GM18499 (cell line): ENCODE data around the gene PAM.
A peak's percentile ranks its signal among the peaks of the same experiment; 100 is the strongest.
"Not testable (repeated sequence)": the region's sequence is repeated elsewhere in the genome, so short reads cannot be mapped to it uniquely, and the experiment has no call there.

Experiments used
- ATAC-seq: cut with Tn5 transposase; IDR thresholded peaks from one replicate; pipeline ENCODE4 v1.9.1; 2021; ENCODE audit warnings: moderate number of reproducible peaks; ENCODE audit not compliant: insufficient read depth, unreplicated experiment

Gene PAM

DNA sequence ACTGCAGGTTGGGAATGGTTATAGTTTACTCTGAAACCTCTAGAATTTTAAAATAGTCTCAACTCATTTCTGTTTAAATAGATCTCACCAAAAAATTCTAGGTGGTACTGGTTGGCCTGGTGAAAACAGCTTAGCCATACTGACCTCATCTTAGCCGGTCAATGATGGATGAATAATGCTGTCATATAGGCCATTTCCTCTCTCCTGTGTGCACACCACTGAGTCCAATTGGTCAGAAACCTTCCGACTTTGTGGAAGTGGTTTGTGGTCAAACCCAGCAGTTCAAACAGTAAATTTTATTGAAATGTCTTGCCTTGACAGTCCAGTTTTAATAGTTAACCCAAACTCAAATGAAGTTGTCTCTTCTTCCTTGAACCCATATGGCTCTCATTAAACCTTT, 266.2 kb downstream of the PAM start:
- peak; percentile 80 for ATAC-seq

DNA sequence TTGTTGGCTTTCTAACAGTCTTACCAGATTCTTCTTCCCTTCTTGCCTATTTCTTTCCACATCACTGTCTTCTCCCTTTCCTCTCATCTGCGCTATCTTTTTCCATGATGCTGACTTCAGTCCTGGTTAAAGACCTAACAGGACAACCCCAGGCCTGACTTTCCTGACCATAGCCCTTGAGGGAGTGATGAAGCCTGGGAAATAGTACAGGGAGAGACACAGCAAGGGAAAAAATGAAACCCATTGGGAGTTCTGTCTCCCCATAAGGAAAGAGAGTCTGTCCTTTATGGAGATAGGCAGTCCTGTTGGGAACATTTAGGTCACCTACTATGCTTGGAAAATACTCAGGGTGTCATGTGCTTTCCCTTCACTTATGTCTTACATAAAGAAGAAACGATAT, 272.2 kb downstream of the PAM start:
- no peak for ATAC-seq

DNA sequence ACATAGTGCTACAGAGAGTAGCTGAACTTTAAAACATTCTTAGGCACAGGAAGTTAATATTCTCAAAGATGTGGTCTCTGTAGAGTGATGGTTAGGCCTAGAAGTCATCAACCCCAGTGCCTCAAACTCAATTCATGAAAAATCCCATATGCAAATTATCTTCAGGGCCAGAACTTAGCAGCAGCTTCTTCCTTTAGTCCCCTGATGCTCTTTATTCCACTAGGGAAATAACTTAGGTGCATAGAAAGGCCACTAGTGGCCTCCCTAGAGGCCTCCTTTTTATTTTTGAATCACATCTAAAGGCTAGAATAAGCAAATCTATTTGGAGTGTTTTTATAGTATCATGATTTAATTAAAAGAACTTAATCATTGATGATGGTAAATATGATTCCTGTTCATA, 276.5 kb downstream of the PAM start:
- ATAC-seq: no peak

DNA sequence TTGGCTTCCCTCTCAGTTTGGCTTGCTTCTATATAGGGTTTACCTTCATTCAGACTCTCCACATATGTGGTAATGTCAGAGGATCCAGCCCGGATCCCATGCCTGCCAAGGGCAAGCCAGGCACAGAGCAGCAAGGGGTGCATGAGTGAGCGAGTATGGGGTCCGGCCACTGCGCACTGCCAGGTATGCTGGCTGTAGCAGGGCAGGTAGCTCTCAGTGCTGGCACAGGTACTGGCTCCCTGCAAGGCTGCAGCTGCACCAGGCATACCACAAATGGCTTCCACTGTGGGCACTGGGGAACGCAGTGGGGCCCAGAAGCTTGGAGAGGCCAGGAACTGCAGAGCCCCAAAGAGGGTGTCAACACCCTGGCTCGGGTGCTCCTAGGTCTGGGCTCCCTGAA, 278.6 kb downstream of the PAM start:
- no peak for ATAC-seq

DNA sequence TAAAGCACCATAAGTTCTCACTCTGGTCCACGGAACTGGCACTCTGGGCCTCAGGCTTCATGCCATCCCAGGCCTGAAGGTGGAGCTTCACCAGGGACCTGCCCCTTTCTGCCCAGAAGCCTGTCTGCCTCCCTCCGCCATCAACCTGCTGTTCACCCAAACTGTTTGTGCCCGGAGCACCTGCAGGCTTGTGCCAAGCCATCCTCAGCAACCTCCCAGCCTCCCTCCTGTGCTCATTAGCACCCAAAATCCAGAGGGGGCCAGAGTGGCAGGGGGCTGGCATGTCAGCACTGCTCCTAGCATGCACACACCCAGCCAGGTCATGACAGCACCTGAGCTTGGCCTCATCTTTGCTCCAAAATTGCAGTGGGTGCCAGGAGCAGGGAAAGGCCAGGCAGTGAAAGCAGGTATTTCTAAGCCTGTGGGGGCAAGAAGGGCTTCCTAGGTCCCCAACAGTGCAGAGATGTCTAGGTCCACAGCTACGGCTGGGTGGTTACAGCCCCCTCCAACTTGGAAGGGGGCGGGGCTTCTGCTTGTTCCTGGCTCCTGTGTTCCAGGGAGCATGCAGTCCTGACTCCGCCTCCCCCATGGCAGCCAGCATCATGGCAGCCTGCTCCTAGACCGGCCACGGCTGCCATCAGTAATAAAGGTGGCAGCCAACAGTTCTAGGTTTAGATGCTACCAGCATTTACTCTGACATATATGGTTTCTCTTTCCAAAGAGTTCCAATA, 279.7 kb downstream of the PAM start:
- no peak for ATAC-seq

DNA sequence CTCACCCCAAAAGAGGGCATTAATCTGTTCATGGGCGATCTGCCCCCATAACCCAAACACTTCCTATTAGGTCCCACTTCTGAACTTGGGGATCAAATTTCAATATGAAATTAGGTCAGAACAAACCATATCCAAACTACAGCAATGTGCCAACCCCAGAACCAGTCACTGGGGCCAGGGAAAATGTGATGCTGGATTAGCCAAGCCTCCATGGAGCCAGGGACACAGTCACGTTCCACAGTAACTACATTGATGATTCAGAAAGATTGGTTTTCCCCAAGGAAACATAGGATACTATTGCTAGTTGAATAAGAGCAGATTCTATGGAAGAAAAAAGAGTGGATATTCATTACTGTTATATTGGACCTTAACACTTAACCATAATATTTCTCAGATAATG, 280.6 kb downstream of the PAM start:
- no peak for ATAC-seq

DNA sequence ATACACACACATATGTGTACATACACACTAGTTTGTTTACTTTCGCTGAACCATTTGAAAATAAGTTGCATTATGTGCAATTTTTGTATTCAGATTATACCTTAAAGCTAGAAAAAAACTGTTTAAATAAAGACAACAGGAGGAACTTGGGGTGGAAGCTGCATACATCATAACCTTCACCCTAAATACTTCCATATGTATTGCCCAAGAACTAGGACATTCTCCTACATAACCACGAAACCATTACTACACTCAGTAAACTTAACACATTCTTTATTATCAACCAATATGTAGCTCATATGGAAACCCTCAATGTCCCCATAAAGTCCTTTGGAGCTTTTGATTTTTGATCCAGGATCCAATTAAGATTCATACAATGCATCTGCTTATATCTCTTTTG, 281.5 kb downstream of the PAM start:
- no peak for ATAC-seq

DNA sequence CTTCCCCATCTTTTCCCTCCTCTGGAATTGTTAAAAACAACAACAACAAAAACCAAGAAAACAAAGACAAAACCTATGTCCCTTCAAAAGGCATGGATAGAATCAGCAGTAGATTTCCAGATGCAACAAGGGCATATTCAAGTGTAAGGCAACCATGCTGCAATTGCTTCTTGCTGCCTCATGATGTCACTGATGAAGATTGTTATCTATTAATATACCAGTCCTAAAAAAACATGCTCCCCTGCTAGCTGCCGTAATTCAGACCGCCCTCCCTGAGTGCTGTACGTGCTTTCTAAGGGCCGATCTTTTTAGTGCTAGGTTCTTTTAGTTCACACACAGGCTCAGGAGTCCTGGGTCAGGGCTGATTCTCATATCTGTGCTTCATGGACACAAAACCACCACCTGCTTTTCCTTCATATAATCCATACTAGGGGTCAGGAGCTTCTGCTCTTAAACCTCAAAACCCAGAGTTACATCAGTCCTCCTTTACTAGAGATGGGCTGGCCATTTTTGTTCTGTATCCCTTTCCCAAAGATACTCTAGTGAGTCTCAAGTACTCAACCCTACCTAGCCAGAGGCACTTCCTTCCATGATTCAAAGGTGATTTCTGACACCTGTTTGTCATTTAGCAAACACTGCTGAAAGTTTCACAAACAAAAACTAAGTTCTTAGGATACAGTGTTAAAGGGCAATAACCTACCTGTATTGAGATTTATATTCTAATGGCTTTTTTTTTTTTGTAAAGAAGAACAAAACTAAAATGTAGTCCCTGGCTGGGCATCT, 282.8 kb downstream of the PAM start:
- ATAC-seq: no peak

DNA sequence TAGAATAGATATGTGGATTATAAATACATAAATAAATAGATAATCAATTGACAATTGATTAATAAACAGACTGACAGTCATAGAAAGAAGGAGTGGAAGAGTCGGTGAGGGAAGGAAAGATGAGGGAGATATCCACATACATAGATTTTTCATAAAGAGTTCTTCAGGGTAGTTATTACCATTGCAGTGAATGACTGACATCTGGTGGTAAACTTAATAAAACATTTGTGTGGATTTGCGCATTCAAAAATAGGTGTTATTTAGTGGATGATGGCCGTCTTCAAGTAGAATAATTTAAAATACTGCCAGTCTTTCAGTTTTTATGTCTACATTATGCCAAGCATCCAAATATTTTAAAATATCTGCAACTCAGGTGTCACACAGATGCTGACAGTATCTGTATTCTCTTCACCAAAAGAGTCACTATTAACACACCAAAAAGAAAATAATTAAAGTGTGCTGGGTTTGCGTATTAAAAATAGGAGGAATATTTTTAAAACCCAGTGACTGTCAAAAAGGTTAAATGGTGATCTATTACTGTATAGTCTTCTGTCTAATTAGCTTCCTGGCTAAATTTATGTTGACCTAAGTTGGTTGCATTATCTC, 286.1 kb downstream of the PAM start:
- ATAC-seq: no peak

DNA sequence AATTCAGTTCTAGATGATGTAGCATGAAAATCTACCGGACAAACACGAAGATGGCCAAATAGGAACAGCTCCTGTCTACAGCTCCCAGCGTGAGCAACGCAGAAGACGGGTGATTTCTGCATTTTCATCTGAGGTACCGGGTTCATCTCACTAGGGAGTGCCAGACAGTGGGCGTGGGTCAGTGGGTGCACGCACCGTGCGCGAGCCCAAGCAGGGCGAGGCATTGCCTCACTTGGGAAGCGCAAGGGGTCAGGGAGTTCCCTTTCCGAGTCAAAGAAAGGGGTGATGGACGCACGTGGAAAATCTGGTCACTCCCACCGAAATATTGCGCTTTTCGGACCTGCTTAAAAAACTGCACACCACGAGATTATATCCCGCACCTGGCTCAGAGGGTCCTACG, 291.6 kb downstream of the PAM start:
- ATAC-seq: not testable (repeated sequence)

DNA sequence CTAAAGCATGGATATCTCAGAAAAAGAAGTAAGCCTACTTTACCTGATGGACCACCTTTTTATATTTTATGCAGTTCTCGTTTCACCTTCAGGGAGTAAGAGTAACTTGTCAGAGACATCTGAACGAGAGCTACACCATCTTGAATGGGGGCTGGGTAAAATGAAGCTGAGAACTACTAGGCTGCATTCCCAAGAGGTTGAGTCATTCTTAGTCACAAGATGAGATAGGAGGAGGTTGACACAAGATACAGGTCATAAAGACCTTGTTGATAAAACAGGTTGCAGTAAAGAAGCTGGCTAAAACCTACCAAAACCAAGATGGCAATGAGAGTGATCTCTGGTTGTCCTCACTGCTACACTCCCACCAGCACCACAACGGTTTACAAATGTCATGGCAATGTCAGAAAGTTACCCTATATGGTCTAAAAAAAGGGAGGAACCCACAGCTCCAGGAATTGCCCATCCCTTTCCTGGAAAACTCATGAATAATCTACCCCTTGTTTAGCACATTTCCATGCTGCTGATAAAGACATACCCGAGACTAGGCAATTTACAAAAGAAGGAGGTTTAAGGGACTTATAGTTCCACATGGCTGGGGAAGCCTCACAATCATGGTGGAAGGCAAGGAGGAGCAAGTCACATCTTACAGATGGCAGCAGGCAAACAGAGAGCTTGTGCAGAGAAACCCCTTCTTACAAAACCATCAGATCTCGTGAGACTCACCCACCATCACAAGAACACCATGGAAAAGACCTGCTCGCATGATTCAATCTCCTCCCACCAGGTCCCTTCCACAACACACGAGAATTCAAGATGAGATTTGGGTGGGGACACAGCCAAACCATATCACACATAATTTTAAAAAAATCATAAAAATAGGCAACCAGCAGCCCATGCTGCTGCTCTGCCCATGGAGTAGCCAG, 302.4 kb downstream of the PAM start:
- ATAC-seq: no peak

DNA sequence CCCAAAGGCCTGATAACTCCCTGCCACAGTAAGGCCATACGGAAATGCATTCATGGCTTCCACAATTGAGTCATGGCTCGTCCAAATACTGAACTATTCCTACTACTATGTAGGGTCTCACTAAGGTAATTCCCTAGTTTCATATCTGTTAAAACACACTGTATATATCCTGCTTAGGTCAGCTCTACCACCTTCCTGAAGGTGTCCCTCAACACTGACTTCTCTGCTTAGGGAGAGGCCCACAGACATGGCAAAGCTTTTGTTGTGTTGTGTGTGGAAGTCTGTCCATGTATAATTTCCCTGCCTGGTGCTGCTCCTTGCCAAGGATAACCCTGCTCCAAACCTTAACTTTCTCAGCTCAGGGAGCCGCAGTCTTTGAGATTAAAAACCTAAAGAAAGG, 304.4 kb downstream of the PAM start:
- ATAC-seq: no peak

DNA sequence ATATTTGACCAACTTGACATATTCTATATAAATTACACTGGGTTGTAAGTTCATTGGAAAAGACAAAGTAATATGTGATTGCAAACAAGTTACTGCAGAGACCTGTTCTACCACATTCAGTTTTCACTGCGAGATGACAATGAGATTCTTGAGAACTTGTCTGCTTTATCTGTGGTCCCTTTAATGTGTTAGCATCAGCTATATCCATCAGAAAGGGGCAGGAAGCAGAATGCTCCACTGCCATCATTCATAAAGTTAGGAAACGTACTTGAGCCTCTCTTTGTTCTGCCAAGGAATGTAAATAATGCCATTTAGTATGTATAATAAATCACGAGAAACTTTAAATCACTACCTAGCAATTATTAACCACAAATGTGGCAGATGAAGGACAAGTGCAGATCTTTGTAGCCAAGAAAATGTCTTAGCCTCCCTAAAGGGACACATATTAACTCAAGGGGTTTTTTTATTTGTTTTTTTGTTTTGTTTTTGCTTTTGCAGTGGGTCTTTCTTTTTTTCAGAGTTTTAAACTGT, 305.4 kb downstream of the PAM start:
- ATAC-seq: no peak

DNA sequence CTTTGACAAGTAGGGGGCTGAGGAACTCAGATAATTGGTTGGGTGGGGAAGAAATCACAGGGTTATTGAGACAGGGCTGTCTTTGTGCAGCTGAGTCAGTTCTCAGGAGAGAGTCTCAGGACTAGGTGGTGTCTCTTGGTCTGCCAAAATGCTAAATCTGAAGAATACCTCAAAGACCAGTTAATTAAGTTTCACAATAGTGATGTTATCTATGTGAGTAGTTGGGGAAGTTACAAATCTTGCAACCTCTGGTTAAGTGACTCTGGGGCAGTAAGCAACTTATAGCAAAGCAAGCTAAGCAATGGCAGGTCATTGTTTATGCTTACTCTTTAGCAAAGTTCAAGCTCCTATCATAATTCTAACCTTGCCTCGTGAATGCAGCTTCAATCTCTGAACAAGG, 311.2 kb downstream of the PAM start:
- ATAC-seq: no peak

DNA sequence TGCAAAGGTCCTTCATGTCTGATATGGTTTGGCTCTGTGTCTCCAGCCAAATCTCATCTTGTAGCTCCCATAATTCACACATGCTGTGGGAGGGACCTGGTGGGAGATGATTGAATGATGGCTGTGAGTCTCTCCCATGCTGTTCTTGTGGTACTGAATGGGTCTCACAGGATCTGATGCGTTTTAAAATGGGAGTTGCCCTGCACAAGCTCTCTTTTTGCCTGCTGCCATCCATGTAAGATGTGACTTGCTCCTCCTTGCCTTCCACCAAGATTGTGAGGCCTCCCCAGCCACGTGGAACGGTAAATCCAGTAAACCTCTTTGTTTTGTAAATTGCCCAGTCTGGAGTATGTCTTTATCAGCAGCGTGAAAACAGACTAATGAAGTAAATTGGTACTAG, 318.4 kb downstream of the PAM start:
- ATAC-seq: not testable (repeated sequence)

DNA sequence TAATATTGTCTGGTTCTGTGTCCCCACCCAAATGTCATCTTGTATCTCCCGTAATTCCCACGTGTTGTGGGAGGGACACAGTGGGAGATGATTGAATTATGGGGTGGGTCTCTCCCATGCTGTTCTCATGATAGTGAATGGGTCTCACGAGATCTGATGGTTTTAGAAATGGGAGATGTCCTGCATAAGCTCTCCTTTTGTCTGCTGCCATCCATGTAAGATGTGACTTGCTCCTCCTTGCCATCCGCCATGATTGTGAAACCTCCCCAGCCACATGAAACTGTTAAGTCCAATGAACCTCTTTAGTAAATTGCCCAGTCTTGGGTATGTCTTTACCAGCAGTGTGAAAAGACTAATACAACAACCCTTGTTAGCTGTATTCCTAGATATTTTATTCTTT, 320.3 kb downstream of the PAM start:
- ATAC-seq: no peak
